Measurements from ENCODE around the gene CAMKK2. TPM values are rescaled to one million over a fixed set of nuclear protein-coding genes. Genes with fewer than 3 reads are reported as not detected.

The CAMKK2 gene
- total and polyA plus RNA-seq, 2 donors from 2014 or later: 16.3 to 35.6 TPM

DNA sequence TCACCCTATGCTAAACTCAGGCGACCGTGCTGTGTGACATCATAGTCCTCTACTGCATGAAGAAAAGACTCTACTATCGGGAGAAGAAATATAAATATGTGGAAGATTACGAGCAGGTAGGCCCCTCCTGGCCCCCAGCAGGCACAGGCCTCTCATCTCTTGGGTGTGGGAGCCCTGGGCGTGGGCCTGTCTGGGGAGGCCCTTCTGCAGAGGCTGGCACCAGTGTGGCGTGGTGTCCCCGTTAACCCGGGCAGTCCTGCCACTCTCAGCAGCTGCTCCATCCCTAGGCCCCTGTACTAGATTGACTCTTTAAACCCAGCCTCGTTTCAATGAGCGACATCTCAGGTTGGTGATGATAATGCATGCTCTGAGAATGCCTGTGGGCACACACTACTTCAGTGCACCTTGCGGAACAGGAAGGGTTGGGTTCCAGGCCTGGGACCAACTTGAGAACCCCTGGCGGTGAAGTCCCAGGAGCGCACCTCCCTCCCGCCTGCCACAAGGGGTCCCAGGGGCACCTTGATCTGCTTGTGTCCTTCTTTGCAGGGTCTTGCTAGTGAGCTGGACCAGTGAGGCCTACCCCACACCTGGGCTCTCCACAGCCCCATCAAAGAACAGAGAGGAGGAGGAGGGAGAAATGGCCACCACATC, 63.4 kb downstream of the CAMKK2 start:
- no peak for DNase-seq
- Histone ChIP-seq H3K9ac (ENCODE audit: low read length in 3 of 3) (no peak overlapping the region), H3K4me1 (ENCODE audit: control insufficient read depth in 2 of 3, insufficient read depth in 2 of 3, low read depth in 1 of 3, low read length in 3 of 3) (peaks cover 0 to 6% (median 3%) of the 10 kb centered on the region in 3 donors), H3K36me3 (ENCODE audit: control insufficient read depth in 2 of 3, insufficient read depth in 3 of 3, low read length in 3 of 3) (peaks cover 0 to 13% (median 0%) of the 10 kb centered on the region in 3 donors), H3K27ac (ENCODE audit: low read depth in 2 of 2, low read length in 2 of 2) (no peak overlapping the region), H3K4me3 (ENCODE audit: low read length in 3 of 3) (no peak overlapping the region), H3K27me3 (ENCODE audit: control insufficient read depth, insufficient read depth, low read length) (no peaks in the 10 kb centered on the region), H3K9me3 (ENCODE audit: control insufficient read depth in 2 of 3, insufficient read depth in 1 of 3, low read length in 3 of 3) (no peaks in the 10 kb centered on the region)
- FAIRE-seq: no peak
- intact Hi-C loops (cut with DNase I): no loop called here
- TF ChIP-seq, protein P1, sequence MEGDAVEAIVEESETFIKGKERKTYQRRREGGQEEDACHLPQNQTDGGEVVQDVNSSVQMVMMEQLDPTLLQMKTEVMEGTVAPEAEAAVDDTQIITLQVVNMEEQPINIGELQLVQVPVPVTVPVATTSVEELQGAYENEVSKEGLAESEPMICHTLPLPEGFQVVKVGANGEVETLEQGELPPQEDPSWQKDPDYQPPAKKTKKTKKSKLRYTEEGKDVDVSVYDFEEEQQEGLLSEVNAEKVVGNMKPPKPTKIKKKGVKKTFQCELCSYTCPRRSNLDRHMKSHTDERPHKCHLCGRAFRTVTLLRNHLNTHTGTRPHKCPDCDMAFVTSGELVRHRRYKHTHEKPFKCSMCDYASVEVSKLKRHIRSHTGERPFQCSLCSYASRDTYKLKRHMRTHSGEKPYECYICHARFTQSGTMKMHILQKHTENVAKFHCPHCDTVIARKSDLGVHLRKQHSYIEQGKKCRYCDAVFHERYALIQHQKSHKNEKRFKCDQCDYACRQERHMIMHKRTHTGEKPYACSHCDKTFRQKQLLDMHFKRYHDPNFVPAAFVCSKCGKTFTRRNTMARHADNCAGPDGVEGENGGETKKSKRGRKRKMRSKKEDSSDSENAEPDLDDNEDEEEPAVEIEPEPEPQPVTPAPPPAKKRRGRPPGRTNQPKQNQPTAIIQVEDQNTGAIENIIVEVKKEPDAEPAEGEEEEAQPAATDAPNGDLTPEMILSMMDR (IDR thresholded peaks at IDR 0.05; ENCODE audit: borderline replicate concordance, extremely low read depth, insufficient read depth): no peak

DNA sequence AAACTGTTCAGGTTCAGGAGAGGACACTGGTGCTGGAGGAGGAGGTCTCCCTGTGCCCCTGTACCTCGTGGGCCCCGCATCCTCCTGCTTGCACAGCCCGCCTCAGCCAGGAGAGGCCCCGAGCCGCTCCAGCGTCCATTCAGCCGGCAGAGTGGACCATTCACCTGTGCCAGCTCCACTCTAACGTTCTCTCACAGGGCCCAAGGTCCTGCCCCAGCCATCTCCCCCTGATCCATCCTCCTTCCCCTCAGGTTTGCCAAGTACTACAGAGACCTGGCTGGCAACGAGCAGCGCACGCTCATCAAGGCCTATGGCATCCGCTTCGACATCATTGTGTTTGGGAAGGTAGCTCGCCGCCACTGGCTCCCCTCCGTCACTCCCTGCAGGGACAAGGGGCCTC, 64.3 kb downstream of the CAMKK2 start:
- no peak for DNase-seq
- Histone ChIP-seq H3K4me3 (ENCODE audit: low read length in 3 of 3) (no peak overlapping the region), H3K27ac (ENCODE audit: low read depth in 2 of 2, low read length in 2 of 2) (no peak overlapping the region), H3K4me1 (ENCODE audit: control insufficient read depth in 2 of 3, insufficient read depth in 2 of 3, low read depth in 1 of 3, low read length in 3 of 3) (peaks cover 0 to 6% (median 6%) of the 10 kb centered on the region in 3 donors), H3K27me3 (ENCODE audit: control insufficient read depth, insufficient read depth, low read length) (no peaks in the 10 kb centered on the region), H3K9me3 (ENCODE audit: control insufficient read depth in 2 of 3, insufficient read depth in 1 of 3, low read length in 3 of 3) (no peaks in the 10 kb centered on the region), H3K9ac (ENCODE audit: low read length in 3 of 3) (no peak overlapping the region), H3K36me3 (ENCODE audit: control insufficient read depth in 2 of 3, insufficient read depth in 3 of 3, low read length in 3 of 3) (peaks cover 0 to 9% (median 0%) of the 10 kb centered on the region in 3 donors)
- intact Hi-C loops (cut with DNase I): no loop called here
- no peak for FAIRE-seq
- TF ChIP-seq, protein P1 (IDR thresholded peaks at IDR 0.05; ENCODE audit: borderline replicate concordance, extremely low read depth, insufficient read depth): no peak

DNA sequence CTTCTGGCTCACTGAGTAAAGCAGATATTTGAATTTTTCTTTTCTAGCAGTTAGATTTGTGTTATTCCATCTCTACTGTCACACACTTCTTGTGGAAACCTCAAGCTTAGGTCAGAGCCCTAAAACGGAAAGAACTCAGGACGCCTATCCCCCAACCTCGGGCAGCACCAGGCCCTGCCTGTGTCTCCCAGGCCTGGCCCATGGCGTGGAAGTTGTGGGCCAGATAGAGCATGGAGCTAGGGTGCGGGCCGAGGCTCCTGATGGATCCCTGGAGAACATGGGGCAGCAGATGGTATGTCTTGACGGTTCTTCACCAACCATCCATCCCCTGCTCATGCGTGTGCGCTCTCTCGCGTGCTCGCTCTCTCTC, 66.0 kb downstream of the CAMKK2 start:
- intact Hi-C loops (cut with DNase I): no loop called here
- Histone ChIP-seq H3K9ac (ENCODE audit: low read length in 3 of 3) (no peak overlapping the region), H3K4me1 (ENCODE audit: control insufficient read depth in 2 of 3, insufficient read depth in 2 of 3, low read depth in 1 of 3, low read length in 3 of 3) (peaks cover 0 to 8% (median 6%) of the 10 kb centered on the region in 3 donors), H3K9me3 (ENCODE audit: control insufficient read depth in 2 of 3, insufficient read depth in 1 of 3, low read length in 3 of 3) (no peaks in the 10 kb centered on the region), H3K36me3 (ENCODE audit: control insufficient read depth in 2 of 3, insufficient read depth in 3 of 3, low read length in 3 of 3) (peaks cover 0 to 9% (median 0%) of the 10 kb centered on the region in 3 donors), H3K27ac (ENCODE audit: low read depth in 2 of 2, low read length in 2 of 2) (no peak overlapping the region), H3K4me3 (ENCODE audit: low read length in 3 of 3) (no peak overlapping the region), H3K27me3 (ENCODE audit: control insufficient read depth, insufficient read depth, low read length) (no peaks in the 10 kb centered on the region)
- DNase-seq (no peak), FAIRE-seq (no peak)
- TF ChIP-seq, protein P1 (IDR thresholded peaks at IDR 0.05; ENCODE audit: borderline replicate concordance, extremely low read depth, insufficient read depth): no peak

Data from kidney (tissue), 14 donors.